Right atrium auricular region (tissue), 2 donors: ENCODE results near the gene FAM83E. TPM values are rescaled to one million over a fixed set of nuclear protein-coding genes. Genes with fewer than 3 reads are reported as not detected.

Experiments
- DNase-seq: peaks from one replicate; pipeline ENCODE4 v3.0.0-alpha.2; 2019; ENCODE audit warnings: low spot score
- H3K27ac ChIP-seq, 2 donors: fragments of 200-600 bp; sonication (generic); 1 replicate in 1 of 2; 2 replicates in 1 of 2; pipeline ENCODE4 v1.5.1; 2016 to 2019
- H3K27me3 ChIP-seq, 2 donors: fragments of 200-600 bp; sonication (generic); one replicate each; pipeline versions ENCODE4 v1.5.1 to v1.6.0; 2017 to 2019
- H3K36me3 ChIP-seq: fragments of 200-600 bp; sonication (generic); one replicate; pipeline ENCODE4 v1.5.1; 2016
- H3K4me1 ChIP-seq, 2 donors: fragments of 200-600 bp; sonication (generic); one replicate each; pipeline versions ENCODE4 v1.5.1 to v1.6.0; 2017 to 2019
- H3K4me3 ChIP-seq, 2 donors: fragments of 200-600 bp; sonication (generic); 1 replicate in 1 of 2; 2 replicates in 1 of 2; pipeline ENCODE4 v1.5.1; 2017 to 2019; ENCODE audit warnings: mild to moderate bottlenecking in 1 of 2, moderate library complexity in 1 of 2
- H3K9me3 ChIP-seq, 2 donors: fragments of 200-600 bp; sonication (generic); one replicate each; pipeline ENCODE4 v1.5.1; 2019
- total RNA-seq, 2 donors: library from RNA; depleted of rRNA; stranded (reverse); fragments of >200 nt; gene quantifications; one replicate each; pipeline ENCODE4 v1.1.0, GENCODE V29; 2016
- TF ChIP-seq, protein P1 (sequence below), 2 donors: fragments of 200-600 bp; sonication (generic); IDR thresholded peaks; one replicate each; pipeline ENCODE4 v1.5.1; 2019; ENCODE audit warnings: antibody characterized with exemption in 2 of 2

FAM83E gene
- total RNA-seq, 2 donors from 2014 or later: not detected

DNA sequence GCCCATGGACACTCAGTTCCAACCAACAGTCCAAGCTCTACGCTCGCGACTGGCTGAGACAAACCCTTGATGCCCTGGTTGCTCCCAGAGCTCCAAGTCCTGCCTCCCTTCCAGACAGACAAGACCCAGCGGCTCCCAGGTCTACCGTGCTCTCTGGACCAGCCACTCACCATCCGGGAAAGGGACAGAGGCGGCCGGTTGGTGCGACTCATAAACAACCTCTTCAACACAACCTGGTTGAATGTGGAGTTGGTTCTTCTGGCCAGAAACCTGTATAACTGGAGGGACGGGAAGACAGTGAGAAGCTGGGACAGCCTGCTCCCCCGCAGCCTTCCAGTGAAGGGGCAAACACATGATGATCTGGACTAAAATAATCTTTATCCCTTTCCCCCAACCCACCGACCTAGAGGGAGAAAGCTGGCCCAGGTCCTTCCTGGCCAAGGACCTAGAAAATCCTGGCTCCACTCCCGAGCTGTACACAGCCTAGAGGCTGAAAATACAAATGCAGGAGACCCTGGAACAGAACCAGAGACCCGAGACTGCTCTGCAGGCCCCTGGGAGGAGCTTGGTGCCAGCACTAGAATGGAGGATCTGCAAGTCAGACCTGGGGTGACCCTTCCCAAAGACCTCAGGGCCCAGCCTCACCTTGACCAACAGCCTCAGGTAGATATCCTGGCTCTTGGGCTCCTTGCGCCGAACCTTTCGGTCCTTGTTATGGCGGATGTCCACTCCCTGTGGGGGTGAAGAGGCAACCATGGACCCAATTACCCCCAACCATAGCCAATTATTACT, 2.5 kb upstream of the FAM83E start:
- peak overlapping the region; percentile 74 to 76 for H3K4me3 ChIP-seq
- H3K27ac ChIP-seq: peak overlapping the region in 1 of 2 donors; percentile 91

GRCh38 chr19:48616491-48617056, 1.7 kb upstream of the FAM83E start:
- no peak overlapping the region for H3K27ac ChIP-seq
- peaks cover 28% of the 10 kb centered on the region for H3K36me3 ChIP-seq
- TF ChIP-seq, protein P1, sequence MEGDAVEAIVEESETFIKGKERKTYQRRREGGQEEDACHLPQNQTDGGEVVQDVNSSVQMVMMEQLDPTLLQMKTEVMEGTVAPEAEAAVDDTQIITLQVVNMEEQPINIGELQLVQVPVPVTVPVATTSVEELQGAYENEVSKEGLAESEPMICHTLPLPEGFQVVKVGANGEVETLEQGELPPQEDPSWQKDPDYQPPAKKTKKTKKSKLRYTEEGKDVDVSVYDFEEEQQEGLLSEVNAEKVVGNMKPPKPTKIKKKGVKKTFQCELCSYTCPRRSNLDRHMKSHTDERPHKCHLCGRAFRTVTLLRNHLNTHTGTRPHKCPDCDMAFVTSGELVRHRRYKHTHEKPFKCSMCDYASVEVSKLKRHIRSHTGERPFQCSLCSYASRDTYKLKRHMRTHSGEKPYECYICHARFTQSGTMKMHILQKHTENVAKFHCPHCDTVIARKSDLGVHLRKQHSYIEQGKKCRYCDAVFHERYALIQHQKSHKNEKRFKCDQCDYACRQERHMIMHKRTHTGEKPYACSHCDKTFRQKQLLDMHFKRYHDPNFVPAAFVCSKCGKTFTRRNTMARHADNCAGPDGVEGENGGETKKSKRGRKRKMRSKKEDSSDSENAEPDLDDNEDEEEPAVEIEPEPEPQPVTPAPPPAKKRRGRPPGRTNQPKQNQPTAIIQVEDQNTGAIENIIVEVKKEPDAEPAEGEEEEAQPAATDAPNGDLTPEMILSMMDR (IDR thresholded peaks at IDR 0.05): no peak
- H3K9me3 ChIP-seq: no peaks in the 10 kb centered on the region
- H3K4me3 ChIP-seq: no peak overlapping the region
- no peaks in the 10 kb centered on the region for H3K27me3 ChIP-seq
- H3K4me1 ChIP-seq: peaks cover 0 to 57% of the 10 kb centered on the region in 2 donors
- no peak for DNase-seq

More for the DNA sequence above, 2.5 kb upstream of the FAM83E start:
- no peaks in the 10 kb centered on the region for H3K27me3 ChIP-seq
- H3K4me1 ChIP-seq: peaks cover 0 to 57% of the 10 kb centered on the region in 2 donors
- no peaks in the 10 kb centered on the region for H3K9me3 ChIP-seq
- H3K36me3 ChIP-seq: peaks cover 28% of the 10 kb centered on the region
- DNase-seq: no peak
- TF ChIP-seq, protein P1 (IDR thresholded peaks at IDR 0.05): no peak

- no peaks in the 10 kb centered on the region for H3K27me3 ChIP-seq
- TF ChIP-seq, protein P1 (IDR thresholded peaks at IDR 0.05): no peak
- no peaks in the 10 kb centered on the region for H3K9me3 ChIP-seq
- peaks cover 0 to 57% of the 10 kb centered on the region in 2 donors for H3K4me1 ChIP-seq
- no peak overlapping the region for H3K27ac ChIP-seq
- H3K36me3 ChIP-seq: peaks cover 28% of the 10 kb centered on the region
- no peak overlapping the region for H3K4me3 ChIP-seq
- no peak for DNase-seq
Observed at GRCh38 chr19:48616041-48616436, 1.2 kb upstream of the FAM83E start.

DNA sequence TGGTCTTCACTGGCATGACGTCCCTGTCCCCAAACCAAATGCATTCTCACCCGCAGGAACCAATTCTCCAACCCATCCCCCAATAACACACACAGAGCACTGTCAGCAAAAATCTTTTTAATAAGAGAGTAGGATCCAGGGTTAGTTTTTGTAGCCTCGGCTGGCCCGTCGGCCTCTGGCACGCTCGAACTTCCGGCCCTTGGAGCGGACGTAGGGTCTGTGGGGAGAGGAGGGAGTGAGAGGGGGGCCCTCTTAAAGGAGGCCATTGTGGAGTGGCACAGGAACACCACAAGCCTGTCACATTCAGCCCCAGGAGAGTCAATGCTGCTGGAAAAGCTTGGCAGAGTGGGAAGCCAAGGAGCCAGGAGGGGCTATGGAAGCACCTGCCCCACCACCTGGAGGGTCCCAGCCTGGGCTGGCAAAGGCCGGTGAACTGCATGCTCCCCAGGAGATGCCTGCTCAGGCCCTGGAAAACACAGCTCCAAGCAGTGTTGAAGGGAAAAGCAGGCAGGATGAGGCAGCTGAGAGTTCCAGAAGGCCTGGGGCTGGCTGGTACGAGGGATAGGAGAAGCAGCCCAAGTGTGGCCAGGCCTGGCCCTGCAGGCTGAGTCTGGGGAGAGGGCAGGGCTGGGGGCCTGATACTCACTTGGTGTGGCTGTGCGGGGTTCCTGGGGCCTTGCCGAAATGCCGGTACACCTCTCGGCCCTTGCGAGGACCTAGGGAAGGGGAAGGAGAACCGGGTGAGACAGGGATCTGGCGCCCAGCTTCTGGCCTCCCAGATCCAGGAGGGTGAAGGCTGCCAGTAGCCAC, 560 bp upstream of the FAM83E start:
- TF ChIP-seq, protein P1 (IDR thresholded peaks at IDR 0.05): no peak
- H3K4me1 ChIP-seq: peaks cover 0 to 57% of the 10 kb centered on the region in 2 donors
- no peaks in the 10 kb centered on the region for H3K9me3 ChIP-seq
- no peaks in the 10 kb centered on the region for H3K27me3 ChIP-seq
- peaks cover 28% of the 10 kb centered on the region for H3K36me3 ChIP-seq
- H3K4me3 ChIP-seq: no peak overlapping the region
- no peak for DNase-seq
- H3K27ac ChIP-seq: no peak overlapping the region

- no peak for DNase-seq
- TF ChIP-seq, protein P1 (IDR thresholded peaks at IDR 0.05): no peak
- no peak overlapping the region for H3K4me3 ChIP-seq
- peak overlapping the region in 1 of 2 donors; percentile 14 for H3K27ac ChIP-seq
- peaks cover 0 to 48% of the 10 kb centered on the region in 2 donors for H3K4me1 ChIP-seq
- H3K27me3 ChIP-seq: no peaks in the 10 kb centered on the region
- H3K9me3 ChIP-seq: no peaks in the 10 kb centered on the region
- H3K36me3 ChIP-seq: peaks cover 28% of the 10 kb centered on the region
Observed at GRCh38 chr19:48613852-48614435, 932 bp downstream of the FAM83E start.
